ENCODE data around the gene G2E3. TPM values are rescaled to one million over a fixed set of nuclear protein-coding genes. Genes with fewer than 3 reads are reported as not detected.

The G2E3 gene
- total and polyA plus RNA-seq, 5 donors, result 3.3 to 12.2 (median 11.0) TPM

DNA sequence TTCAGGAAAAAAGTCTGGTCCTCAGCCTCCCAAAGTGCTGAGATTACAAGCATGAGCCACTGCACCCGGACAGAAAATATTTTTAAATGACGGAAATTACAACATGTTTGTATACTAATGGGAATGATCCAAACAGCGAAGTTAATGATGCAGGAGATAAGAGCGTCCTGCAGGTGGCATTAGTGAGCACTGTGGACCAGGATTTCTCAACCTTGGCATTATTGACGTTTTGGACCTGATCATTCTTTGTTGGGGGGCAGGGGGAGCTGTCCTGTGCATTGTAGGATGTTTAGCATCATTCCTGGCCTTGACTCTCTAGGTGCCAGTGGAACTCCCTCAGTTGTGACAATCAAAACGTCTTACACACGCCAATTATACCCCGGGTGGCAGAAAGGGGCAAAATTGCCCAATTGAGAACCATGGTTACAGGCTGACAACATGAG is 97.3 kb downstream of the G2E3 start:
- WGBS, result 53% methylated on average over 8 of the region's 8 CpGs
- Histone ChIP-seq H3K27me3 (ENCODE audit: control insufficient read depth, insufficient read depth) (no peaks in the 10 kb centered on the region), H3K4me3 (ENCODE audit: low read length) (no peak overlapping the region), H3K27ac (ENCODE audit: low read length) (no peak overlapping the region), H3K9me3 (ENCODE audit: control insufficient read depth, low read length) (no peaks in the 10 kb centered on the region), H3K4me1 (ENCODE audit: control insufficient read depth, insufficient read depth, low read length) (no peaks in the 10 kb centered on the region)
- intact Hi-C loops (cut with DNase I), result no loop called here
- ATAC-seq, result peak in 1 of 2 donors; percentile 55
- peak in 1 of 3 donors; percentile 47 for DNase-seq

DNA sequence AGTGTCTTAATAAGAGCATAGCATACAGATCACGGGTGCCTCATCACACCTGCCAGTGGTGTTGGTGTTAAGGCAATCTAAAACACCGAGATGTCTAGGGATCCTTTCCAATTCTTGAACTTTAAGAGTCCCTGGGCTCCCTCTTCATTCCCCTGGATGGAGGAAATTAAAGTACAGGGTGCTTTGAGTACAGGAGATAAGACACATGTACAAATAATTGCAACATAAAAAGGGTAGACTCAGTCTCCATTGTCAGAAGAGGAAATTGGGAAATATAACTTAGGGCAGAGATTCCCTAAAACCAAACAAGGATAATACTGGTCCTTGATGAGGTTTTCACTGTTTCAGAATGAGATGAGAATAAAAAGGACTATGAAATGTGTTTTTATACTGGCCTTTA is 98.1 kb downstream of the G2E3 start:
- no peak overlapping the region for H3K27ac ChIP-seq (ENCODE audit: low read length)
- no peaks in the 10 kb centered on the region for H3K4me1 ChIP-seq (ENCODE audit: control insufficient read depth, insufficient read depth, low read length)
- no peaks in the 10 kb centered on the region for H3K9me3 ChIP-seq (ENCODE audit: control insufficient read depth, low read length)
- no peak overlapping the region for H3K4me3 ChIP-seq (ENCODE audit: low read length)
- no peaks in the 10 kb centered on the region for H3K27me3 ChIP-seq (ENCODE audit: control insufficient read depth, insufficient read depth)
- WGBS, result 71% methylated on average over 2 of the region's 2 CpGs
- ATAC-seq (peak in 1 of 2 donors; percentile 55), DNase-seq (no peak)
- intact Hi-C loops (cut with DNase I), result no loop called here

DNA sequence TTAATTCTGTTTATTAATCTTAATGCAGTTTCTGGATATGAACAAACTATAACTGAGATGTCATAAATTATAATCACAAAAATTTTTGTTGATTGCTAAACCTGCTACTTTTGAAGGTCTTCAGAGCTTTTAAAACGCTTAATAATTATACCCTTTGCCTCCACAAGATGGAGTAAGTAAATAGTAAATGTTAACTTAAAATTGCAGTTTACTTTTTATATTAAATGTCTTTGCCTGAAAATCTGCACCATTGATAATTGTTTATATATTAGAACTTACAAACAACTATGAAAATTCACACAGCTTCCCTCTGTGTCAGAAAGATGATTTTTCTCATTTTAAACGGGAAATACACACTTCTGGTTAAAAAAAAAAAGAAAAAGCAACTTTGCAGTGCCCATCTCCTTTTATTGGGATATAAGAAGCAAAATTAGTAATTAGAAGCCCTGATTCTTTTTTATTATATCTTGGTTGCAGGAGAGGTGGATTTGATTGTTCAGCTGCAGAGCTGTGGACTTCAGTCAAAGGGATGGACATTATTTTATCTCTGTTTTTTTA is 98.7 kb downstream of the G2E3 start:
- intact Hi-C loops (cut with DNase I), result no loop called here
- H3K27me3 ChIP-seq (ENCODE audit: control insufficient read depth, insufficient read depth), result no peaks in the 10 kb centered on the region
- no peak overlapping the region for H3K4me3 ChIP-seq (ENCODE audit: low read length)
- no peaks in the 10 kb centered on the region for H3K4me1 ChIP-seq (ENCODE audit: control insufficient read depth, insufficient read depth, low read length)
- no peak for DNase-seq
- no peak overlapping the region for H3K27ac ChIP-seq (ENCODE audit: low read length)
- ATAC-seq, result no peak
- 53% methylated on average over 2 of the region's 2 CpGs for WGBS
- no peaks in the 10 kb centered on the region for H3K9me3 ChIP-seq (ENCODE audit: control insufficient read depth, low read length)

DNA sequence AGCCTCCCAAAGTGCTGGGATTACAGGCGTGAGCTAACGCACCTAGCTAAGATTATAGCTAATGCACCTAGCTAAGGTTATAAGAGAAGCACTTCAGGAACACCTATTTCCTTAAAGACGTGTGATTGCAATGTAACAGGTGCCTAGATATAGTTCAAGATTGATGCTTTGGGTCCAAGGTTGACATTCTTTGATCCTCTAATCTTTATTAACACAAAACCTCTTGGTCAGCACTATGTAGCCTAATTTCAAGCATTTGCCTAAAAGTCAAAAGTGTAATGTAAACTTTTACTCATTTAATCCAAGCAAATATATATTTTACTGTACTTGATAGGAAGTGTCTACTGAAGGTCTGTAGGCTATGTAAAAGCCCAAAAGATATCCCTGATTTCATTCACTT is 99.7 kb downstream of the G2E3 start:
- H3K4me1 ChIP-seq (ENCODE audit: control insufficient read depth, insufficient read depth, low read length), result no peaks in the 10 kb centered on the region
- 92% methylated on average over 3 of the region's 3 CpGs for WGBS
- H3K27me3 ChIP-seq (ENCODE audit: control insufficient read depth, insufficient read depth), result no peaks in the 10 kb centered on the region
- no peak overlapping the region for H3K27ac ChIP-seq (ENCODE audit: low read length)
- no peaks in the 10 kb centered on the region for H3K9me3 ChIP-seq (ENCODE audit: control insufficient read depth, low read length)
- ATAC-seq, result no peak
- intact Hi-C loops (cut with DNase I), result no loop called here
- H3K4me3 ChIP-seq (ENCODE audit: low read length), result no peak overlapping the region
- DNase-seq, result no peak

DNA sequence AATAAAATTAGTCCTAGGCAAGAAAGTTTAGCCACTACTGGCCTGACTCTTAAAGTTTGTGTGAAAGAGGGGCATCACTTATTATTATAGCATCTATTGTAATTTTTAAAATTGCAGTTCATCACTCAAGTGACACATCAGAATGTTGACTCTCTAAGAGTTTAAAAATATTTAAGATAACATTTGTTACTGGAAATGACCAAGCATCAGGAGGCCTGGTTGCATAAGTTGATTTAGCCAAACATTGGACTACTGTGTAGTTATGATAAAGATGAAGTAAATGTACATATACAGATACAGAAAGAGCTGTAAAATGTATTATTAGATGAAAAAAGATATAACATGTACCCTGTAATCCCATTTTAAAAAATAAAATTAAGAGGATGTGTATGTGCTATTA is 110.6 kb downstream of the G2E3 start:
- no peak for ATAC-seq
- Histone ChIP-seq H3K27me3 (ENCODE audit: control insufficient read depth, insufficient read depth) (no peaks in the 10 kb centered on the region), H3K9me3 (ENCODE audit: control insufficient read depth, low read length) (no peaks in the 10 kb centered on the region), H3K4me3 (ENCODE audit: low read length) (no peak overlapping the region), H3K27ac (ENCODE audit: low read length) (no peak overlapping the region), H3K4me1 (ENCODE audit: control insufficient read depth, insufficient read depth, low read length) (no peaks in the 10 kb centered on the region)
- intact Hi-C loops (cut with DNase I), result no loop called here
- DNase-seq, result no peak

Other genes starting within 250 kb of the G2E3 start
- 10 to 100 TPM; 43.0 to 58.7 (median 45.7) TPM for gene SCFD1, start 63.2 kb downstream of the G2E3 start, total RNA-seq
- gene SCFD1, start 63.2 kb downstream of the G2E3 start, polyA plus RNA-seq, result 38.2 TPM